Activated CD8-positive, alpha-beta memory T cell treated with anti-CD3 and anti-CD28 coated beads, Interleukin-2, amount 50 U/mL, for 48 hours (primary cell): ENCODE data around the gene HLTF.
"Not testable (repeated sequence)": the region's sequence is repeated elsewhere in the genome, so short reads cannot be mapped to it uniquely, and the experiment has no call there.

Experiments
- DNase-seq: peaks from one replicate; pipeline ENCODE4 v3.0.0-alpha.2; 2020

The HLTF gene

GRCh38 chr3:149086232-149086988 lies at the start of gene HLTF:
Gene HLTF (minus strand): TSS chr3:149086533. CDS start chr3:149086336, 197 bp downstream.
- peak; percentile 93 for DNase-seq

- DNase-seq = no peak
Measured at GRCh38 chr3:149134575-149134974, 48.2 kb upstream of the HLTF start.

GRCh38 chr3:149131589-149131988 lies 45.3 kb upstream of the HLTF start:
- DNase-seq = no peak

- peak; percentile 90 for DNase-seq
Measured at GRCh38 chr3:149129326-149130205, 43.2 kb upstream of the HLTF start, which contains the start of gene HPS3. Gene HPS3 (plus strand): TSS chr3:149129638. CDS start chr3:149129724, 86 bp downstream.

- DNase-seq = no peak
Measured at GRCh38 chr3:149128821-149129220, 42.5 kb upstream of the HLTF start.

GRCh38 chr3:149122721-149123578 lies 36.6 kb upstream of the HLTF start:
- no peak for DNase-seq

- no peak for DNase-seq
Measured at GRCh38 chr3:149120051-149120972, 34.0 kb upstream of the HLTF start.

GRCh38 chr3:149119466-149119865 lies 33.1 kb upstream of the HLTF start:
- DNase-seq = no peak

- DNase-seq = no peak
Measured at GRCh38 chr3:149118724-149119123, 32.4 kb upstream of the HLTF start.

GRCh38 chr3:149115114-149115513 lies 28.8 kb upstream of the HLTF start:
- DNase-seq = no peak

GRCh38 chr3:149114458-149114857 lies 28.1 kb upstream of the HLTF start:
- no peak for DNase-seq

GRCh38 chr3:149104484-149104883 lies 18.2 kb upstream of the HLTF start:
- no peak for DNase-seq

- no peak for DNase-seq
Measured at GRCh38 chr3:149101641-149102040, 15.3 kb upstream of the HLTF start.

GRCh38 chr3:149101154-149101553 lies 14.8 kb upstream of the HLTF start:
- no peak for DNase-seq

- DNase-seq = not testable (repeated sequence)
Measured at GRCh38 chr3:149097987-149098386, 11.7 kb upstream of the HLTF start.

GRCh38 chr3:149095487-149095886 lies 9.2 kb upstream of the HLTF start:
- DNase-seq = no peak

- DNase-seq = no peak
Measured at GRCh38 chr3:149091983-149092382, 5.7 kb upstream of the HLTF start.

- DNase-seq = no peak
Measured at GRCh38 chr3:149090907-149091306, 4.6 kb upstream of the HLTF start.

- DNase-seq = no peak
Measured at GRCh38 chr3:149090461-149090860, 4.1 kb upstream of the HLTF start.

GRCh38 chr3:149089395-149089794 lies 3.1 kb upstream of the HLTF start:
- DNase-seq = no peak

GRCh38 chr3:149087208-149087607 lies 875 bp upstream of the HLTF start:
- DNase-seq = no peak

GRCh38 chr3:149085828-149086231 lies 503 bp downstream of the HLTF start:
- no peak for DNase-seq
